ENCODE data around the gene CXCL6. TPM values are rescaled to one million over a fixed set of nuclear protein-coding genes. Genes with fewer than 3 reads are reported as not detected.

Gene CXCL6
- total RNA-seq, 2 donors from 2014 or later: 1.1 to 1.5 TPM

- DNase-seq (no peak), ATAC-seq (no peak)
- intact Hi-C loops (cut with DNase I): no loop called here
Measured at GRCh38 chr4:73839715-73840114, 3.2 kb downstream of the CXCL6 start.

- ATAC-seq: peak in 1 of 2 donors; percentile 83
- intact Hi-C loops (cut with DNase I): no loop called here
Measured at GRCh38 chr4:73841243-73841925, 4.9 kb downstream of the CXCL6 start.

GRCh38 chr4:73842696-73843095 is 6.2 kb downstream of the CXCL6 start:
- intact Hi-C loops (cut with DNase I): no loop called here
- DNase-seq (no peak), ATAC-seq (no peak)

More at GRCh38 chr4:73841243-73841925, 4.9 kb downstream of the CXCL6 start:
- DNase-seq: no peak

GRCh38 chr4:73843369-73843768 is 6.9 kb downstream of the CXCL6 start:
- intact Hi-C loops (cut with DNase I): no loop called here
- ATAC-seq: no peak

GRCh38 chr4:73844345-73844744 is 7.9 kb downstream of the CXCL6 start:
- ATAC-seq: peak in 1 of 2 donors; percentile 38
- intact Hi-C loops (cut with DNase I): no loop called here

More at GRCh38 chr4:73843369-73843768, 6.9 kb downstream of the CXCL6 start:
- DNase-seq: no peak

GRCh38 chr4:73844806-73845205 is 8.3 kb downstream of the CXCL6 start:
- intact Hi-C loops (cut with DNase I): no loop called here
- ATAC-seq (no peak), DNase-seq (no peak)

More at GRCh38 chr4:73844345-73844744, 7.9 kb downstream of the CXCL6 start:
- no peak for DNase-seq

- intact Hi-C loops (cut with DNase I): no loop called here
- DNase-seq (no peak), ATAC-seq (no peak)
Measured at GRCh38 chr4:73847526-73848182, 11.2 kb downstream of the CXCL6 start.

- ATAC-seq (no peak), DNase-seq (no peak)
- intact Hi-C loops (cut with DNase I): no loop called here
Measured at GRCh38 chr4:73848183-73848777, 11.8 kb downstream of the CXCL6 start.

- intact Hi-C loops (cut with DNase I): no loop called here
- ATAC-seq (no peak), DNase-seq (no peak)
Measured at GRCh38 chr4:73850261-73850970, 13.9 kb downstream of the CXCL6 start.

- intact Hi-C loops (cut with DNase I): no loop called here
- ATAC-seq: no peak
- no peak for DNase-seq
Measured at GRCh38 chr4:73851293-73851692, 14.8 kb downstream of the CXCL6 start.

- DNase-seq (no peak), ATAC-seq (no peak)
- intact Hi-C loops (cut with DNase I): no loop called here
Measured at GRCh38 chr4:73852771-73853170, 16.3 kb downstream of the CXCL6 start.

- intact Hi-C loops (cut with DNase I): no loop called here
- ATAC-seq (peak in 1 of 2 donors; percentile 47), DNase-seq (no peak)
Measured at GRCh38 chr4:73853246-73853704, 16.8 kb downstream of the CXCL6 start, which contains the start of gene PF4V1. PF4V1 (plus strand) TSS chr4:73853296; CDS start chr4:73853363, 67 bp downstream.

GRCh38 chr4:73853718-73854473 is 17.4 kb downstream of the CXCL6 start:
- DNase-seq (no peak), ATAC-seq (no peak)
- intact Hi-C loops (cut with DNase I): no loop called here

- ATAC-seq: no peak
- DNase-seq: no peak
- intact Hi-C loops (cut with DNase I): no loop called here
Measured at GRCh38 chr4:73855406-73855805, 18.9 kb downstream of the CXCL6 start.

GRCh38 chr4:73856518-73856917 is 20.0 kb downstream of the CXCL6 start:
- ATAC-seq (peak in 1 of 2 donors; percentile 26), DNase-seq (no peak)
- intact Hi-C loops (cut with DNase I): no loop called here

GRCh38 chr4:73859614-73860088 is 23.2 kb downstream of the CXCL6 start:
- intact Hi-C loops (cut with DNase I): no loop called here
- ATAC-seq (peak; percentile 38 to 78), DNase-seq (no peak)

GRCh38 chr4:73860181-73860580 is 23.7 kb downstream of the CXCL6 start:
- no peak for ATAC-seq

GRCh38 chr4:73860917-73861316 is 24.4 kb downstream of the CXCL6 start:
- no peak for ATAC-seq
- intact Hi-C loops (cut with DNase I): no loop called here
- DNase-seq: no peak

More at GRCh38 chr4:73860181-73860580, 23.7 kb downstream of the CXCL6 start:
- intact Hi-C loops (cut with DNase I): no loop called here
- no peak for DNase-seq

- intact Hi-C loops (cut with DNase I): no loop called here
- DNase-seq (no peak), ATAC-seq (no peak)
Measured at GRCh38 chr4:73862322-73862721, 25.8 kb downstream of the CXCL6 start.

All from left cardiac atrium (tissue), 4 donors.